Measurements from ENCODE around the gene DNAJA2. TPM values are rescaled to one million over a fixed set of nuclear protein-coding genes. Genes with fewer than 3 reads are reported as not detected.
"Not testable (repeated sequence)": the region's sequence is repeated elsewhere in the genome, so short reads cannot be mapped to it uniquely, and the experiment has no call there.

The DNAJA2 gene
- polyA plus RNA-seq, 1 experiment = 26.7 TPM

GRCh38 chr16:47016700-47017133 lies 43.2 kb upstream of the DNAJA2 start:
- CTCF ChIA-PET = no interaction called here
- Histone ChIP-seq H3K4me3 (ENCODE audit: low read depth, low read length) (no peak overlapping the region), H3K27ac (ENCODE audit: low read depth, low read length) (no peak overlapping the region), H3K9me3 (ENCODE audit: control insufficient read depth, insufficient read depth, low read length) (no peaks in the 10 kb centered on the region; the same call in 1 of the 2 replicates), H3K27me3 (ENCODE audit: control insufficient read depth, insufficient read depth, low read length) (peaks cover 6% of the 10 kb centered on the region)
- no peak for TF ChIP-seq CTCF (IDR thresholded peaks at IDR 0.05; ENCODE audit: low read depth, low read length)
- POLR2A ChIA-PET = no interaction called here
- DNase-seq (ENCODE audit: low read depth, low spot score) = no peak

GRCh38 chr16:47013910-47014309 lies 40.4 kb upstream of the DNAJA2 start:
- CTCF ChIA-PET = no interaction called here
- DNase-seq (ENCODE audit: low read depth, low spot score) = no peak
- Histone ChIP-seq H3K27ac (ENCODE audit: low read depth, low read length) (no peak overlapping the region), H3K27me3 (ENCODE audit: control insufficient read depth, insufficient read depth, low read length) (peaks cover 6% of the 10 kb centered on the region), H3K4me3 (ENCODE audit: low read depth, low read length) (no peak overlapping the region), H3K9me3 (ENCODE audit: control insufficient read depth, insufficient read depth, low read length) (no peaks in the 10 kb centered on the region; the same call in 1 of the 2 replicates)
- POLR2A ChIA-PET = no interaction called here
- no peak for TF ChIP-seq CTCF (IDR thresholded peaks at IDR 0.05; ENCODE audit: low read depth, low read length)

GRCh38 chr16:47013172-47013571 lies 39.7 kb upstream of the DNAJA2 start:
- no peak for TF ChIP-seq CTCF (IDR thresholded peaks at IDR 0.05; ENCODE audit: low read depth, low read length)
- no peak overlapping the region for H3K4me3 ChIP-seq (ENCODE audit: low read depth, low read length)
- ChIA-PET CTCF (no interaction called here), POLR2A (no interaction called here)
- peaks cover 6% of the 10 kb centered on the region for H3K27me3 ChIP-seq (ENCODE audit: control insufficient read depth, insufficient read depth, low read length)
- DNase-seq (ENCODE audit: low read depth, low spot score) = no peak
- H3K27ac ChIP-seq (ENCODE audit: low read depth, low read length) = no peak overlapping the region
- H3K9me3 ChIP-seq (ENCODE audit: control insufficient read depth, insufficient read depth, low read length) = no peaks in the 10 kb centered on the region; the same call in 1 of the 2 replicates

- DNase-seq (ENCODE audit: low read depth, low spot score); H3K27ac ChIP-seq (ENCODE audit: low read depth, low read length); POLR2A ChIA-PET; H3K4me3 ChIP-seq (ENCODE audit: low read depth, low read length); H3K27me3 ChIP-seq (ENCODE audit: control insufficient read depth, insufficient read depth, low read length); H3K9me3 ChIP-seq (ENCODE audit: control insufficient read depth, insufficient read depth, low read length); CTCF ChIA-PET: not testable (repeated sequence)
These were observed 37.3 kb upstream of the DNAJA2 start for GRCh38 chr16:47010812-47011211.

- H3K4me3 ChIP-seq (ENCODE audit: low read depth, low read length) = no peak overlapping the region
- no peak overlapping the region for H3K27ac ChIP-seq (ENCODE audit: low read depth, low read length)
- TF ChIP-seq CTCF (IDR thresholded peaks at IDR 0.05; ENCODE audit: low read depth, low read length) = no peak
- no peaks in the 10 kb centered on the region for H3K9me3 ChIP-seq (ENCODE audit: control insufficient read depth, insufficient read depth, low read length)
- peaks cover 5% of the 10 kb centered on the region for H3K27me3 ChIP-seq (ENCODE audit: control insufficient read depth, insufficient read depth, low read length)
- DNase-seq (ENCODE audit: low read depth, low spot score) = no peak
- POLR2A ChIA-PET = no interaction called here
- CTCF ChIA-PET = no interaction called here
These were observed 35.1 kb upstream of the DNAJA2 start for GRCh38 chr16:47008612-47009011.

GRCh38 chr16:47008174-47008573 lies 34.7 kb upstream of the DNAJA2 start:
- H3K4me3 ChIP-seq (ENCODE audit: low read depth, low read length) = no peak overlapping the region
- ChIA-PET CTCF (no interaction called here), POLR2A (no interaction called here)
- DNase-seq (ENCODE audit: low read depth, low spot score) = no peak
- H3K27ac ChIP-seq (ENCODE audit: low read depth, low read length) = no peak overlapping the region
- TF ChIP-seq CTCF (IDR thresholded peaks at IDR 0.05; ENCODE audit: low read depth, low read length) = no peak
- no peaks in the 10 kb centered on the region for H3K9me3 ChIP-seq (ENCODE audit: control insufficient read depth, insufficient read depth, low read length)
- peaks cover 5% of the 10 kb centered on the region for H3K27me3 ChIP-seq (ENCODE audit: control insufficient read depth, insufficient read depth, low read length)
